ENCODE measurements around the gene RASAL2. TPM values are rescaled to one million over a fixed set of nuclear protein-coding genes. Genes with fewer than 3 reads are reported as not detected.

Gene RASAL2
- total and polyA plus RNA-seq, 2 donors (not counting 1 experiment from before 2014, with no cell fraction given) = 0.12 TPM; not detected in 1

DNA sequence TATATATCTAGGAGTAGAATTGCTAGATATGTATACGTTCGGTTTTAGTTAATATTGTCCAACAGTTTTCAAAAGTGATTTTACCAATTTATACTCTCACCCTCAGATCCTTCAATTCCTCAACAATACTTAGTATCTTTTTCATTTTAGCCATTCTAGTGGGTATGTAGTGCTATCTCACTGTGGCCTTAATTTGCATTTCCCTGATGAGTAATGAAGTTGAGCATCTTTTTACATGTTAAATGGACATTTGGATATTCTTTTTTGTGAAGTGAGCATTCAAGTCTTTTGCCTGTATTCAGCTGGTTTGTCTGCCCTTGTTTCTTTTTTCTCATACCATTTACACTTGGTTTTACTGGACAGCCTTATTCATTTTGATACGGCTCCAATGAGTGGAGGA is 172.2 kb downstream of the RASAL2 start:
- H3K27ac Mint-ChIP-seq = no peak overlapping the region
- Histone ChIP-seq H3K4me1 (ENCODE audit: control insufficient read depth in 2 of 2, insufficient read depth in 2 of 2, low read length in 2 of 2) (no peaks in the 10 kb centered on the region), H3K4me3 (ENCODE audit: control extremely low read depth in 1 of 5, extremely low read depth in 1 of 5, insufficient read depth in 1 of 5, low read depth in 2 of 5, low read length in 4 of 5) (no peak overlapping the region), H3K9ac (ENCODE audit: low read length) (no peak overlapping the region), H3K27ac (ENCODE audit: low read length in 2 of 2) (no peak overlapping the region), H3K27me3 (replicated peaks in 1 of 4; ENCODE audit: control extremely low read depth in 1 of 4, control insufficient read depth in 3 of 4, insufficient read depth in 4 of 4, low read length in 3 of 4) (peaks cover 0 to 3% (median under 1%) of the 10 kb centered on the region in 4 experiments), H4K20me1 (ENCODE audit: control insufficient read depth, insufficient read depth, low read length, poor library complexity, severe bottlenecking) (no peaks in the 10 kb centered on the region), H3K4me2 (replicated peaks; ENCODE audit: low read depth, low read length, poor library complexity, severe bottlenecking) (no peak overlapping the region), H3K9me3 (ENCODE audit: control extremely low read depth in 1 of 3, control insufficient read depth in 2 of 3, insufficient read depth in 1 of 3, low read length in 2 of 3) (peaks cover 0 to 5% (median 0%) of the 10 kb centered on the region in 3 donors), H3K36me3 (replicated peaks in 1 of 2; ENCODE audit: control extremely low read depth in 1 of 2, control insufficient read depth in 1 of 2, extremely low read depth in 1 of 2, insufficient read depth in 2 of 2, low read length in 1 of 2) (no peaks in the 10 kb centered on the region), H2AFZ (ENCODE audit: insufficient read depth, low read depth, low read length, poor library complexity, severe bottlenecking) (no peak overlapping the region), H3K79me2 (ENCODE audit: control insufficient read depth, insufficient read depth, low read length) (no peaks in the 10 kb centered on the region)
- intact Hi-C loops (cut with micrococcal nuclease) = no loop called here
- POLR2A ChIA-PET = no interaction called here
- no peaks in the 10 kb centered on the region for H3K9me3 Mint-ChIP-seq (ENCODE audit: insufficient read depth)
- CTCF ChIA-PET = no interaction called here
- H3K4me1 Mint-ChIP-seq = no peaks in the 10 kb centered on the region
- H3K4me3 Mint-ChIP-seq = no peak overlapping the region
- peaks cover 18% of the 10 kb centered on the region for H3K27me3 Mint-ChIP-seq
- no peak for TF ChIP-seq EZH2 (IDR thresholded peaks at IDR 0.05; ENCODE audit: borderline replicate concordance, insufficient read depth, low read depth, low read length, poor library complexity, severe bottlenecking)
- TF ChIP-seq, protein P1, sequence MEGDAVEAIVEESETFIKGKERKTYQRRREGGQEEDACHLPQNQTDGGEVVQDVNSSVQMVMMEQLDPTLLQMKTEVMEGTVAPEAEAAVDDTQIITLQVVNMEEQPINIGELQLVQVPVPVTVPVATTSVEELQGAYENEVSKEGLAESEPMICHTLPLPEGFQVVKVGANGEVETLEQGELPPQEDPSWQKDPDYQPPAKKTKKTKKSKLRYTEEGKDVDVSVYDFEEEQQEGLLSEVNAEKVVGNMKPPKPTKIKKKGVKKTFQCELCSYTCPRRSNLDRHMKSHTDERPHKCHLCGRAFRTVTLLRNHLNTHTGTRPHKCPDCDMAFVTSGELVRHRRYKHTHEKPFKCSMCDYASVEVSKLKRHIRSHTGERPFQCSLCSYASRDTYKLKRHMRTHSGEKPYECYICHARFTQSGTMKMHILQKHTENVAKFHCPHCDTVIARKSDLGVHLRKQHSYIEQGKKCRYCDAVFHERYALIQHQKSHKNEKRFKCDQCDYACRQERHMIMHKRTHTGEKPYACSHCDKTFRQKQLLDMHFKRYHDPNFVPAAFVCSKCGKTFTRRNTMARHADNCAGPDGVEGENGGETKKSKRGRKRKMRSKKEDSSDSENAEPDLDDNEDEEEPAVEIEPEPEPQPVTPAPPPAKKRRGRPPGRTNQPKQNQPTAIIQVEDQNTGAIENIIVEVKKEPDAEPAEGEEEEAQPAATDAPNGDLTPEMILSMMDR (IDR thresholded peaks at IDR 0.05) = no peak
- no CpG with 5 or more reads among the region's 3 CpGs for WGBS (ENCODE audit: insufficient coverage)
- DNase-seq (no peak), ATAC-seq (ENCODE audit: low read depth) (no peak)

DNA sequence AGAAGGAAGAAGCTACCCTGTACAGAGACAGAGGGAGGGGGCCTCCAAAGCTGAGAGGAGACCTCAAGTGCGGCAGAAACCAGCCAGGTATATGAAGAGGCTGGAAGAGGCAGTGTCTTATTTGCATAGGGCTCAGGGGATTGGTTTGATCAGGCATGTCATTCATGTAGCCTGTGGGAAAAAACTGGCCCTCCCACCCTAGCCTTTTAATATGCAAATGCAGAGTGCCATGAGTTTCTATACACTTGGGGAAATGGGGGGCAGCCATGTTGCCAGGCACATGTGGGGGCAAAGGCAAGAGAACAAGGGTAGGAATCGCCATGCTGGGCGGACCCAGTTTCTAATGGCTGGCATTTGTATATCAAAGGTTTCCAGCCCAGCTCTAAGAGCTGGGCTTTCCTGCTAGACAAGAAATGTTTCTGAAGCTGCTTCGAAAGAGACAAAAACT is 172.7 kb downstream of the RASAL2 start:
- Mint-ChIP-seq H3K9me3 (ENCODE audit: insufficient read depth) (no peaks in the 10 kb centered on the region), H3K27me3 (peaks cover 18% of the 10 kb centered on the region), H3K4me3 (no peak overlapping the region), H3K27ac (no peak overlapping the region), H3K4me1 (no peaks in the 10 kb centered on the region)
- H3K27ac ChIP-seq (ENCODE audit: low read length in 2 of 2) = no peak overlapping the region
- no peak overlapping the region for H3K4me3 ChIP-seq (ENCODE audit: control extremely low read depth in 1 of 5, extremely low read depth in 1 of 5, insufficient read depth in 1 of 5, low read depth in 2 of 5, low read length in 4 of 5)
- POLR2A ChIA-PET = no interaction called here
- ATAC-seq (ENCODE audit: low read depth) = no peak
- DNase-seq = no peak
- H3K4me2 ChIP-seq (replicated peaks; ENCODE audit: low read depth, low read length, poor library complexity, severe bottlenecking) = no peak overlapping the region
- WGBS (ENCODE audit: insufficient coverage) = 92% methylated on average over 4 of the region's 4 CpGs
- no peak overlapping the region for H3K9ac ChIP-seq (ENCODE audit: low read length)
- peaks cover 0 to 5% (median 0%) of the 10 kb centered on the region in 3 donors for H3K9me3 ChIP-seq (ENCODE audit: control extremely low read depth in 1 of 3, control insufficient read depth in 2 of 3, insufficient read depth in 1 of 3, low read length in 2 of 3)
- H2AFZ ChIP-seq (ENCODE audit: insufficient read depth, low read depth, low read length, poor library complexity, severe bottlenecking) = no peak overlapping the region
- H3K79me2 ChIP-seq (ENCODE audit: control insufficient read depth, insufficient read depth, low read length) = no peaks in the 10 kb centered on the region
- CTCF ChIA-PET = no interaction called here
- H3K36me3 ChIP-seq (replicated peaks in 1 of 2; ENCODE audit: control extremely low read depth in 1 of 2, control insufficient read depth in 1 of 2, extremely low read depth in 1 of 2, insufficient read depth in 2 of 2, low read length in 1 of 2) = no peaks in the 10 kb centered on the region
- H4K20me1 ChIP-seq (ENCODE audit: control insufficient read depth, insufficient read depth, low read length, poor library complexity, severe bottlenecking) = no peaks in the 10 kb centered on the region
- no peaks in the 10 kb centered on the region for H3K4me1 ChIP-seq (ENCODE audit: control insufficient read depth in 2 of 2, insufficient read depth in 2 of 2, low read length in 2 of 2)
- H3K27me3 ChIP-seq (replicated peaks in 1 of 4; ENCODE audit: control extremely low read depth in 1 of 4, control insufficient read depth in 3 of 4, insufficient read depth in 4 of 4, low read length in 3 of 4) = peaks cover 0 to 5% (median 2%) of the 10 kb centered on the region in 4 experiments
- TF ChIP-seq, protein P1 (IDR thresholded peaks at IDR 0.05) = no peak
- no peak for TF ChIP-seq EZH2 (IDR thresholded peaks at IDR 0.05; ENCODE audit: borderline replicate concordance, insufficient read depth, low read depth, low read length, poor library complexity, severe bottlenecking)
- intact Hi-C loops (cut with micrococcal nuclease) = no loop called here
